Hematopoietic multipotent progenitor cell treated with erythropoietin and hydrocortisone succinate and interleukin-3 and kit ligand, for 15 days (in vitro differentiated cells): ENCODE data around the gene NT5C.
"Not testable (repeated sequence)": the region's sequence is repeated elsewhere in the genome, so short reads cannot be mapped to it uniquely, and the experiment has no call there.

ENCODE experiments used
- DNase-seq: peaks from one replicate; pipeline ENCODE4 v3.0.0-alpha.2; 2015; ENCODE audit warnings: low spot score

Gene NT5C

GRCh38 chr17:75131278-75132017 lies at the start of gene NT5C:
TSS of gene NT5C (minus strand) at chr17:75131742. CDS start at chr17:75131707, 35 bp downstream.
- peak; percentile 77 for DNase-seq

- DNase-seq: peak; percentile 26
These were observed 49.6 kb upstream of the NT5C start for GRCh38 chr17:75181110-75181509.

GRCh38 chr17:75178453-75178852 lies 46.9 kb upstream of the NT5C start:
- DNase-seq: no peak

GRCh38 chr17:75176625-75177024 lies 45.1 kb upstream of the NT5C start:
- DNase-seq: no peak

GRCh38 chr17:75174996-75175395 lies 43.5 kb upstream of the NT5C start:
- no peak for DNase-seq

GRCh38 chr17:75173526-75173925 lies 42.0 kb upstream of the NT5C start:
- no peak for DNase-seq

- DNase-seq: no peak
These were observed 37.5 kb upstream of the NT5C start for GRCh38 chr17:75168998-75169397.

- DNase-seq: not testable (repeated sequence)
These were observed 33.1 kb upstream of the NT5C start for GRCh38 chr17:75164606-75165005.

- no peak for DNase-seq
These were observed 31.5 kb upstream of the NT5C start for GRCh38 chr17:75163074-75163473.

- no peak for DNase-seq
These were observed 28.7 kb upstream of the NT5C start for GRCh38 chr17:75160211-75160610.

GRCh38 chr17:75159196-75160031 lies 27.9 kb upstream of the NT5C start:
- DNase-seq: no peak

- not testable (repeated sequence) for DNase-seq
These were observed 26.9 kb upstream of the NT5C start for GRCh38 chr17:75158480-75158879.

- no peak for DNase-seq
These were observed 23.7 kb upstream of the NT5C start for GRCh38 chr17:75155191-75155601.

- peak; percentile 99 for DNase-seq
These were observed 22.9 kb upstream of the NT5C start, which contains the start of gene JPT1 for GRCh38 chr17:75154195-75155106. TSS of gene JPT1 (minus strand) at chr17:75154512. CDS start at chr17:75154397, 115 bp downstream.

GRCh38 chr17:75153780-75154194 lies 22.2 kb upstream of the NT5C start:
- DNase-seq: peak; percentile 40

- no peak for DNase-seq
These were observed 21.6 kb upstream of the NT5C start for GRCh38 chr17:75152922-75153779.

- DNase-seq: no peak
These were observed 21.0 kb upstream of the NT5C start for GRCh38 chr17:75152523-75152921.

GRCh38 chr17:75151930-75152329 lies 20.4 kb upstream of the NT5C start:
- DNase-seq: no peak

- DNase-seq: no peak
These were observed 16.5 kb upstream of the NT5C start for GRCh38 chr17:75147878-75148546.

GRCh38 chr17:75146592-75146991 lies 15.1 kb upstream of the NT5C start:
- no peak for DNase-seq
